GM19467 (cell line): Measurements from ENCODE around the gene LRRC61.
"Not testable (repeated sequence)": the region's sequence is repeated elsewhere in the genome, so short reads cannot be mapped to it uniquely, and the experiment has no call there.

ENCODE experiments used
- ATAC-seq: cut with Tn5 transposase; IDR thresholded peaks from one replicate; pipeline ENCODE4 v1.9.1; 2021; ENCODE audit warnings: mild to moderate bottlenecking, moderate library complexity; ENCODE audit not compliant: unreplicated experiment

Gene LRRC61

GRCh38 chr7:150381096-150381495 lies 57.9 kb downstream of the LRRC61 start:
- ATAC-seq: no peak

- ATAC-seq: no peak
These were observed 58.6 kb downstream of the LRRC61 start for GRCh38 chr7:150381785-150382122.

DNA sequence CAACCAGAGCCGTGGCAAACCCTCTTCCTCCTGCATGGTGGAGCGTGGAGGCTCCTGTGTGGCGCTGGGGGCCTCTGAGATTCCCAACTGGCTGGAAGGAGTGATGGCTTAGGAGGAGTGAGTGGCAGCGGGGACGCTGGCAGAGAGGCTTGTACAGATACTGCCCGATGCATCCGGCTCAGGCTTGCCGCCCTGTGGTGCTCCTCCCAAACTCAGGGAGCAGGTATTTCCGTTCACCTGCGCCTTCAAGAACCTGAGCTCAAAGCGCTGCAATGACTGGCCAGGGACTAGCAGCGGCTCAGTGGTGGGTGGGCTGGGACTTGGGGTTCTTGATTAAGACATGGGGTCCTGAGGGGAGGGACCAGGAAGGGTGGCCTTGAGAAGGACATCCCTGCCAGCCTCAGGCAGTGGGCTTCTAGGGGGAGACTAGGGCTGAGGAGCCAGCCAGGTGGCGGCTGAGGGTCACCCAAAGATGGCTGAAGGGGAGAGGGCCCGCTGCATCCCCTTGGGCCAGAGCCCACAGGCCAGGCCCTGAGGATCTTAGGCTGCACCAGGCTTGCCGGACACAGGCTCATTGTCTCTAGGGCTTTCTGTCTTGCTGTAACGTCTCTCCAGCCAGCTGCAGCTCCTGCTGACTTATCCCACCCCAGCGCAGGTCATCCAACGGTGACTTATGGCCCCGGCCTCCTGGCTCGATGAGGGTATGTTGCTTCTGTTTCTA lies 59.1 kb downstream of the LRRC61 start:
- ATAC-seq: no peak

- ATAC-seq: no peak
These were observed 59.7 kb downstream of the LRRC61 start for GRCh38 chr7:150382844-150383225.

DNA sequence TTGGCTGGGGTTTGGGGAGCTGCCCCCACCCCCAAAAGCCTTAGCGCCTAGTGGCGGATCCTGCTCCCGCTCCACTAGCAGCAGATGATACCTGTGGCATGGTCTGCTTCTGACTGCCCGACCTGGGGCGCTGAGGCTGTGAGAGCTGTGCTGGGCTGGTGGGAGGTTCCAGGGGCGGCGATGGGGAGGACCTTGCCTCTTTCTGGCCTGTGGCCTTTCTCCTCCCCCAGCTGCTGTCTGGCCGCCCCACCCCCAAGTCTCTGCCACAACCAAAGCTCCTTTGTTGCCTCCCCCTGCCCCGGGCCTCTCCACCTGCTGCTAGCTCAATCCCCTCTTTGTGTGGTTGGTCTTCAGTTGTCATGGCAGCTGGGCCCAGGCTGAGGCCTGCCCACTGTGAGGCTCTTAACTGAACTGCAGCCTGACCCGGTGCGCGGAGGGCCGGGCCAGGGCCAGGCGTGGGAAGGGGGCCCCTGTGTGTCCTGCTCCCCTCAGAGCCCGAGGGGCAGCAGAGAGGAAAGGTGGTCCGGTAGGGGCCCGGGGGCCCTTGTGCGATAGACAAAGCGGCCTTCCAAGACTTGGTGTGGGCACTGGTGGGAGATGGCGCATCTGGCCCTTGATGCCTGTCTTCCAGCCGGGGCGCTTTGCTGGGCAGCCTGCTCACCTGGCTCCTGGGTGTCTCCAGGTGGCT lies 60.7 kb downstream of the LRRC61 start:
- ATAC-seq: no peak

GRCh38 chr7:150384406-150385301 lies 61.5 kb downstream of the LRRC61 start:
- ATAC-seq: no peak

DNA sequence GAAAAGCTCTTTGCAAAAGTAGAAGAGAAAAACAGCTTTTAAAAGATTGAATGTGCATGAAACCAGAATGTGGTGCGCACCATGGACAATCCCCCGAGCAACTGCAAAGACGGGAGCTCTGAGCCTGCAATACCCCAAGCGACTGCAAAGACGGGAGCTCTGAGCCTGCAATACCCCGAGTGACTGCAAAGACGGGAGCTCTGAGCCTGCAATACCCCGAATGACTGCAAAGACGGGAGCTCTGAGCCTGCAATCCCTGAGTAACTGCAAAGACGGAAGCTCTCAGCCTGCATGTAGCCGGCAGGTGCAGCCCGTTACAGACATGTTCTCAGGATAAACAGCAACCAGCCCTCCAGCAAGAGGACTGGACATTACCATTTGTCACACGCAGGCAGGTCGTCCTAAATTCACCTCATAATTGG lies 62.2 kb downstream of the LRRC61 start:
- ATAC-seq: no peak

DNA sequence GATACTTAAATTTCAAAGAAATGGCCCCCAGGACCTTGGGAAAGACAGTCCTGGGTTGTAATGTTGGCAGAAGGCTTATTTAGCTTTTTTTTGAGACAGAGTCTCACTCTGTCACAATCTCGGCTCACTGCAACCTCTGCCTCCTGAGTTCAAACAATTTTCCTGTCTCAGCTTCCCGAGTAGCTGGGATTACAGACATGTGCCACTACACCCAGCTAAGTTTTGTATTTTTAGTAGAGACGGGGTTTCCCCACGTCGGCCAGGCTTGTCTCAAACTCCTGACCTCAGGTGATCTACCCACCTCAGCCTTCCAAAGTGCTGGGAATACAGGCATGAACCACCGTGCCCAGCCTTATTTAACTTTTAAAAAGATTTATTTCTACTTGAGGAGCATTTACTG lies 62.7 kb downstream of the LRRC61 start:
- ATAC-seq: not testable (repeated sequence)
